Naive B cell (primary cell): Measurements from ENCODE around the gene NOL6. TPM values are rescaled to one million over a fixed set of nuclear protein-coding genes. Genes with fewer than 3 reads are reported as not detected.

Experiments used
- polyA plus RNA-seq, 6 donors: library from polyadenylated mRNA; unstranded; fragments of 300-500 nt; fragmentation: Illumina TruSeq; gene quantifications; one replicate each; pipeline ENCODE4 v1.2.3, GENCODE V29; 2021; ENCODE audit warnings: low read depth in 6 of 6

The NOL6 gene
- polyA plus RNA-seq, 6 donors from 2014 or later, result 5.7 to 23.9 (median 11.4) TPM

Other genes with a start within 250 kb of the NOL6 start
- gene SPINK4, start 233.8 kb downstream of the NOL6 start, polyA plus RNA-seq, result not detected
- gene BAG1, start 209.2 kb downstream of the NOL6 start, polyA plus RNA-seq, result 10 to 100 TPM; 45.7 to 85.6 (median 73.2) TPM
- gene CHMP5, start 208.9 kb downstream of the NOL6 start, polyA plus RNA-seq, result 10 to 100 TPM; 41.6 to 76.4 (median 54.2) TPM
- 10 to 100 TPM; 25.7 to 59.9 (median 41.2) TPM for gene NFX1, start 183.4 kb downstream of the NOL6 start, polyA plus RNA-seq
- not detected for gene AQP7, start 71.4 kb downstream of the NOL6 start, polyA plus RNA-seq
- 1 to 10 TPM in 3 of 6 donors, under 1 TPM in 3; 0.18 to 1.9 (median 0.94) TPM for gene AQP3, start 26.3 kb downstream of the NOL6 start, polyA plus RNA-seq
- gene ANKRD18B, start 50.3 kb upstream of the NOL6 start, polyA plus RNA-seq, result not detected